ENCODE results near the gene FAM174B. TPM values are rescaled to one million over a fixed set of nuclear protein-coding genes. Genes with fewer than 3 reads are reported as not detected.

FAM174B gene
- total RNA-seq, 1 experiment from 2014 or later = 0.30 TPM

DNA sequence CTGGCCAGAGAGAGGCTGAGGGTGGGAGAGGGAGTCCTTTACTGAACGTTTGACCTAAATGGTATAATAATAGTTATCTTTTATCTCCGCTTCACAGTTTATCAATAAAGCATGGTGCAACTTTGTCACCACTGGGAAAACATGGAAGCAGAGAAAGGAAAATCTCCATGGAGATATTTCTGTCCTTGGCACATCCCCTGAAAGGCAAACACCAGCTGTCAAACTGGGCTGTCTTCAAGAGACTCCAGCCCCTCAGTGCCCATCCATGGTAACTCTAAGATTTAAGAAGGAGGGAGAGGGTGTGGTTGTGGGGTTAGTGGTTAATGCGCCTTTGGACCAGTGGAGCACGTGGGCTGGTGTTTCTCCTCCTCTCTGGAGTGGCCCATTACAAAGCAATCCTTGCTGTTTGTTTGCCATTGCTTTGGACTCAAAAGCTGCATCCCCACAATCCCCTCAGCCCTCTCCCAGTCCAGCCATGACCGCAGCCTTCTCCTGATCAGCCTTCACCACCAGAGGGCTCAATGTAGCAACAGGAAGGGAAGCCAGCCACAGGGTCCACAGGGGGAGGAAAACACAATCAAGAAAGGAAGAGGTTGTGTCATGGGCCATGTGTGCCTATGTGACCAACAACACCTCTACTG is 38.2 kb upstream of the FAM174B start:
- Histone ChIP-seq H3K27ac (ENCODE audit: low read depth, low read length) (no peak overlapping the region), H3K4me1 (ENCODE audit: control insufficient read depth in 1 of 2, insufficient read depth in 2 of 2, low read length in 2 of 2) (no peaks in the 10 kb centered on the region), H4K20me1 (ENCODE audit: insufficient read depth) (no peaks in the 10 kb centered on the region), H3K4me2 (ENCODE audit: low read length) (no peak overlapping the region; the same call in 1 of the 2 replicates), H2AFZ (ENCODE audit: low read depth, low read length, poor library complexity, severe bottlenecking) (no peak overlapping the region), H3K79me2 (ENCODE audit: insufficient read depth, low read length) (no peaks in the 10 kb centered on the region), H3K27me3 (ENCODE audit: insufficient read depth, low read length) (peaks cover 6% of the 10 kb centered on the region; the same call in 1 of the 2 replicates), H3K36me3 (ENCODE audit: control insufficient read depth in 1 of 2, insufficient read depth in 2 of 2, low read length in 2 of 2) (no peaks in the 10 kb centered on the region), H3K9ac (ENCODE audit: low read length) (no peak overlapping the region), H3K9me2 (ENCODE audit: insufficient read depth) (no peaks in the 10 kb centered on the region), H3K9me3 (ENCODE audit: control insufficient read depth in 1 of 2, insufficient read depth in 1 of 2, low read depth in 1 of 2, low read length in 2 of 2) (no peaks in the 10 kb centered on the region), H3K4me3 (replicated peaks in 1 of 2; ENCODE audit: low read depth in 1 of 2, low read length in 2 of 2) (no peak overlapping the region)
- DNase-seq (ENCODE audit: low read depth, low spot score) = peak; percentile 34
- TF ChIP-seq FOSL1 (IDR thresholded peaks at IDR 0.05; ENCODE audit: low read depth) (no peak), YY1 (IDR thresholded peaks at IDR 0.05; ENCODE audit: extremely low read depth, insufficient replicate concordance, low read depth, low read length) (peak; percentile 25), SIN3A (IDR thresholded peaks at IDR 0.05; ENCODE audit: low read depth) (no peak), JUND (IDR thresholded peaks at IDR 0.05) (no peak), RAD21 (IDR thresholded peaks at IDR 0.05; ENCODE audit: low read depth) (peak; percentile 48)
- TF ChIP-seq, protein P1, sequence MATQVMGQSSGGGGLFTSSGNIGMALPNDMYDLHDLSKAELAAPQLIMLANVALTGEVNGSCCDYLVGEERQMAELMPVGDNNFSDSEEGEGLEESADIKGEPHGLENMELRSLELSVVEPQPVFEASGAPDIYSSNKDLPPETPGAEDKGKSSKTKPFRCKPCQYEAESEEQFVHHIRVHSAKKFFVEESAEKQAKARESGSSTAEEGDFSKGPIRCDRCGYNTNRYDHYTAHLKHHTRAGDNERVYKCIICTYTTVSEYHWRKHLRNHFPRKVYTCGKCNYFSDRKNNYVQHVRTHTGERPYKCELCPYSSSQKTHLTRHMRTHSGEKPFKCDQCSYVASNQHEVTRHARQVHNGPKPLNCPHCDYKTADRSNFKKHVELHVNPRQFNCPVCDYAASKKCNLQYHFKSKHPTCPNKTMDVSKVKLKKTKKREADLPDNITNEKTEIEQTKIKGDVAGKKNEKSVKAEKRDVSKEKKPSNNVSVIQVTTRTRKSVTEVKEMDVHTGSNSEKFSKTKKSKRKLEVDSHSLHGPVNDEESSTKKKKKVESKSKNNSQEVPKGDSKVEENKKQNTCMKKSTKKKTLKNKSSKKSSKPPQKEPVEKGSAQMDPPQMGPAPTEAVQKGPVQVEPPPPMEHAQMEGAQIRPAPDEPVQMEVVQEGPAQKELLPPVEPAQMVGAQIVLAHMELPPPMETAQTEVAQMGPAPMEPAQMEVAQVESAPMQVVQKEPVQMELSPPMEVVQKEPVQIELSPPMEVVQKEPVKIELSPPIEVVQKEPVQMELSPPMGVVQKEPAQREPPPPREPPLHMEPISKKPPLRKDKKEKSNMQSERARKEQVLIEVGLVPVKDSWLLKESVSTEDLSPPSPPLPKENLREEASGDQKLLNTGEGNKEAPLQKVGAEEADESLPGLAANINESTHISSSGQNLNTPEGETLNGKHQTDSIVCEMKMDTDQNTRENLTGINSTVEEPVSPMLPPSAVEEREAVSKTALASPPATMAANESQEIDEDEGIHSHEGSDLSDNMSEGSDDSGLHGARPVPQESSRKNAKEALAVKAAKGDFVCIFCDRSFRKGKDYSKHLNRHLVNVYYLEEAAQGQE (IDR thresholded peaks at IDR 0.05; ENCODE audit: low read depth) = no peak
- TF ChIP-seq, protein P2, sequence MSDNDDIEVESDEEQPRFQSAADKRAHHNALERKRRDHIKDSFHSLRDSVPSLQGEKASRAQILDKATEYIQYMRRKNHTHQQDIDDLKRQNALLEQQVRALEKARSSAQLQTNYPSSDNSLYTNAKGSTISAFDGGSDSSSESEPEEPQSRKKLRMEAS (IDR thresholded peaks at IDR 0.05) = no peak
- TF ChIP-seq, protein P3, sequence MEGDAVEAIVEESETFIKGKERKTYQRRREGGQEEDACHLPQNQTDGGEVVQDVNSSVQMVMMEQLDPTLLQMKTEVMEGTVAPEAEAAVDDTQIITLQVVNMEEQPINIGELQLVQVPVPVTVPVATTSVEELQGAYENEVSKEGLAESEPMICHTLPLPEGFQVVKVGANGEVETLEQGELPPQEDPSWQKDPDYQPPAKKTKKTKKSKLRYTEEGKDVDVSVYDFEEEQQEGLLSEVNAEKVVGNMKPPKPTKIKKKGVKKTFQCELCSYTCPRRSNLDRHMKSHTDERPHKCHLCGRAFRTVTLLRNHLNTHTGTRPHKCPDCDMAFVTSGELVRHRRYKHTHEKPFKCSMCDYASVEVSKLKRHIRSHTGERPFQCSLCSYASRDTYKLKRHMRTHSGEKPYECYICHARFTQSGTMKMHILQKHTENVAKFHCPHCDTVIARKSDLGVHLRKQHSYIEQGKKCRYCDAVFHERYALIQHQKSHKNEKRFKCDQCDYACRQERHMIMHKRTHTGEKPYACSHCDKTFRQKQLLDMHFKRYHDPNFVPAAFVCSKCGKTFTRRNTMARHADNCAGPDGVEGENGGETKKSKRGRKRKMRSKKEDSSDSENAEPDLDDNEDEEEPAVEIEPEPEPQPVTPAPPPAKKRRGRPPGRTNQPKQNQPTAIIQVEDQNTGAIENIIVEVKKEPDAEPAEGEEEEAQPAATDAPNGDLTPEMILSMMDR (IDR thresholded peaks at IDR 0.05 in 2 of 3, conservative IDR thresholded peaks at IDR 0.05 in 1 of 3; ENCODE audit: borderline replicate concordance in 1 of 3, insufficient read depth in 1 of 3, low read depth in 2 of 3, low read length in 2 of 3) = peak; percentile 40 to 82 (median 67); a peak in 5 of 6 replicates
- no TSS peak for BruUV-seq (replicated peaks)
- intact Hi-C loops (cut with micrococcal nuclease) = loop anchor here (1.0 kb wide), 2 partner anchors 21 to 324 kb away; no protein-coding TSS in a partner anchor
- RAD21 ChIA-PET (ENCODE audit: low non-redundant PET in 1 of 2, low total read pairs in 2 of 2, uncharacterized antibody in 2 of 2, unreplicated experiment in 2 of 2) = no interaction called here
- POLR2A ChIA-PET = no interaction called here
- CTCF ChIA-PET = interaction anchor here (1.0 kb wide), 1 partner anchor 21 kb away, joined by 3 read pairs; no protein-coding TSS in a partner anchor
- peak; percentile 99 for ATAC-seq

Data from HCT116 (cell line).